ENCODE results near the gene PLCB3. TPM values are rescaled to one million over a fixed set of nuclear protein-coding genes. Genes with fewer than 3 reads are reported as not detected.

PLCB3 gene
- total RNA-seq, 1 experiment from 2014 or later: 80.2 TPM

GRCh38 chr11:64249563-64250414 lies 1.5 kb upstream of the PLCB3 start:
- Mint-ChIP-seq H3K27ac (peak overlapping the region; percentile 88 to 97 (median 97)), H3K4me3 (peak overlapping the region; percentile 30 to 93), H3K27me3 (ENCODE audit: low read depth) (no peaks in the 10 kb centered on the region), H3K36me3 (ENCODE audit: insufficient read depth in 1 of 3, low read depth in 3 of 3) (peaks cover 5 to 19% (median 7%) of the 10 kb centered on the region in 3 experiments; a peak in 4 of 7 replicates), H3K4me1 (peaks cover 34 to 47% of the 10 kb centered on the region in 2 experiments), H3K9me3 (no peaks in the 10 kb centered on the region; a peak in 1 of 5 replicates)
- Histone ChIP-seq H4K91ac (ENCODE audit: insufficient read length, low read depth, low read length) (no peak overlapping the region), H2BK12ac (ENCODE audit: insufficient read length, low read depth, low read length) (no peak overlapping the region), H2AK5ac (ENCODE audit: insufficient read length, low read length) (no peak overlapping the region), H3T11ph (ENCODE audit: low read length) (no peak overlapping the region), H3K27ac (ENCODE audit: insufficient read length, low read depth, low read length) (peak overlapping the region; percentile 40), H3K9me3 (ENCODE audit: control insufficient read depth, low read depth, low read length) (no peaks in the 10 kb centered on the region), H4K8ac (replicated peaks; ENCODE audit: insufficient read length, low read depth, low read length) (no peak overlapping the region), H3K4me1 (ENCODE audit: insufficient read depth, low read length) (peaks cover 9% of the 10 kb centered on the region; the same call in 1 of the 2 replicates), H2BK15ac (ENCODE audit: low read depth, low read length) (no peak overlapping the region), H3K23me2 (ENCODE audit: insufficient read length, low read depth, low read length, poor library complexity, severe bottlenecking) (peaks cover 26% of the 10 kb centered on the region), H2AFZ (ENCODE audit: low read length) (no peak overlapping the region), H3K4me2 (ENCODE audit: insufficient read depth, insufficient read length, low read length) (peak overlapping the region; percentile 67), H3K9ac (ENCODE audit: extremely low read depth, insufficient read length, low read length) (no peak overlapping the region), H3K18ac (ENCODE audit: insufficient read length, low read depth, low read length) (no peak overlapping the region), H2BK20ac (ENCODE audit: low read depth, low read length, poor library complexity, severe bottlenecking) (no peak overlapping the region), H4K20me1 (ENCODE audit: control insufficient read depth, insufficient read depth, insufficient read length) (no peaks in the 10 kb centered on the region), H3K4ac (ENCODE audit: low read depth, low read length) (no peak overlapping the region), H3K27me3 (ENCODE audit: insufficient read depth, low read length) (no peaks in the 10 kb centered on the region), H3K23ac (ENCODE audit: insufficient read length, low read depth, low read length) (no peak overlapping the region), H4K5ac (ENCODE audit: insufficient read length, low read depth, low read length) (no peak overlapping the region), H3K79me1 (ENCODE audit: insufficient read depth, low read depth, low read length, poor library complexity, severe bottlenecking) (peaks cover 3% of the 10 kb centered on the region), H3K56ac (ENCODE audit: insufficient read length, low read depth, low read length) (no peak overlapping the region), H3K14ac (ENCODE audit: insufficient read depth, low read length) (no peak overlapping the region), H2BK5ac (ENCODE audit: insufficient read length, low read length) (no peak overlapping the region), H3K79me2 (ENCODE audit: insufficient read depth, low read length) (peaks cover 7% of the 10 kb centered on the region; the same call in 1 of the 2 replicates), H2BK120ac (ENCODE audit: low read depth, low read length, poor library complexity, severe bottlenecking) (no peak overlapping the region)
- WGBS (ENCODE audit: extremely low coverage, insufficient read length, low lambda C conversion rate): no CpG with 5 or more reads among the region's 8 CpGs
- TF ChIP-seq CTCF (conservative IDR thresholded peaks at IDR 0.05): no peak
- peak; percentile 82 for DNase-seq

Data from H9 (cell line).